Effector CD4-positive, alpha-beta T cell (primary cell): ENCODE data around the gene RHBG.

Experiments used
- DNase-seq: peaks from one replicate; pipeline ENCODE4 v3.0.0-alpha.2; 2020

RHBG gene

GRCh38 chr1:156386949-156387869, 18.2 kb downstream of the RHBG start:
- DNase-seq, result no peak

GRCh38 chr1:156387870-156388173, 18.8 kb downstream of the RHBG start:
- DNase-seq, result no peak

GRCh38 chr1:156388174-156389137, 19.4 kb downstream of the RHBG start:
- no peak for DNase-seq

- no peak for DNase-seq
These were observed 20.3 kb downstream of the RHBG start for GRCh38 chr1:156389311-156389710.

GRCh38 chr1:156390469-156391365, 21.7 kb downstream of the RHBG start:
- DNase-seq, result no peak

GRCh38 chr1:156391366-156391677, 22.3 kb downstream of the RHBG start:
- DNase-seq, result no peak

- DNase-seq, result no peak
These were observed 22.7 kb downstream of the RHBG start for GRCh38 chr1:156391701-156392100.

- DNase-seq, result no peak
These were observed 23.4 kb downstream of the RHBG start for GRCh38 chr1:156392452-156392853.

GRCh38 chr1:156393095-156393494, 24.1 kb downstream of the RHBG start:
- DNase-seq, result no peak

- DNase-seq, result no peak
These were observed 25.1 kb downstream of the RHBG start for GRCh38 chr1:156394082-156394481.

- no peak for DNase-seq
These were observed 25.9 kb downstream of the RHBG start for GRCh38 chr1:156394835-156395461.

- no peak for DNase-seq
These were observed 30.5 kb downstream of the RHBG start for GRCh38 chr1:156399355-156400125.

- no peak for DNase-seq
These were observed 31.4 kb downstream of the RHBG start for GRCh38 chr1:156400191-156400935.

GRCh38 chr1:156401041-156401574, 32.1 kb downstream of the RHBG start:
- DNase-seq, result no peak

- DNase-seq, result no peak
These were observed 32.7 kb downstream of the RHBG start for GRCh38 chr1:156401681-156402081.

GRCh38 chr1:156402331-156403020, 33.5 kb downstream of the RHBG start:
- DNase-seq, result no peak

GRCh38 chr1:156405670-156406069, 36.7 kb downstream of the RHBG start:
- DNase-seq, result no peak

GRCh38 chr1:156406251-156406650, 37.2 kb downstream of the RHBG start:
- no peak for DNase-seq

- DNase-seq, result no peak
These were observed 38.3 kb downstream of the RHBG start for GRCh38 chr1:156407344-156407743.

- no peak for DNase-seq
These were observed 38.7 kb downstream of the RHBG start for GRCh38 chr1:156407760-156408159.
